Activated CD8-positive, alpha-beta memory T cell treated with anti-CD3 and anti-CD28 coated beads, Interleukin-2, amount 10 ng/mL, durations not matched to agents 7 days and 5 days (primary cell): Measurements from ENCODE around the gene POM121L12. TPM values are rescaled to one million over a fixed set of nuclear protein-coding genes. Genes with fewer than 3 reads are reported as not detected.

Experiments used
- ATAC-seq: fragments of 150-1000 bp; cut with Tn5 transposase; one replicate; pipeline ENCODE4 v1.10.0; 2021; ENCODE audit warnings: moderate library complexity
- CTCF ChIA-PET: fragments of 350-600 bp; sonication (Branson Sonifier 250); formaldehyde crosslinking; loops from one replicate; lab custom pipeline; 2021; ENCODE audit warnings: antibody characterized with exemption; lab: Charles Lee
- DNase-seq: peaks from one replicate; pipeline ENCODE4 v3.0.0-alpha.2; 2020
- H3K27ac Mint-ChIP-seq: one replicate; pipeline ENCODE4 v1.8.0; 2021; ENCODE audit warnings: mild to moderate bottlenecking, mixed read lengths
- H3K27me3 Mint-ChIP-seq: one replicate; pipeline ENCODE4 v1.8.0; 2021; ENCODE audit warnings: mixed read lengths
- H3K36me3 Mint-ChIP-seq: one replicate; pipeline ENCODE4 v1.8.0; 2021; ENCODE audit warnings: mild to moderate bottlenecking, mixed read lengths
- H3K4me1 Mint-ChIP-seq: one replicate; pipeline ENCODE4 v1.8.0; 2021; ENCODE audit warnings: mixed read lengths
- H3K4me3 Mint-ChIP-seq: one replicate; pipeline ENCODE4 v1.8.0; 2021; ENCODE audit warnings: mild to moderate bottlenecking, moderate library complexity, mixed read lengths
- H3K9me3 Mint-ChIP-seq: one replicate; pipeline ENCODE4 v1.8.0; 2022; ENCODE audit warnings: low read depth, mixed read lengths
- total RNA-seq, 2 experiments: library from RNA; stranded (reverse); gene quantifications; one replicate each; pipeline ENCODE4 v1.2.3, GENCODE V29; 2021

The POM121L12 gene
- total RNA-seq, result not detected

GRCh38 chr7:53035499-53036412 lies at the start of gene POM121L12:
TSS of gene POM121L12 (plus strand) at chr7:53035633. CDS start at chr7:53035672, 39 bp downstream.
- CTCF ChIA-PET, result no interaction called here
- Mint-ChIP-seq H3K27ac (no peak within 1 kb of the TSS), H3K9me3 (peaks cover 19% of the 10 kb centered on the region), H3K4me1 (no peaks in the 10 kb centered on the region), H3K4me3 (no peak within 1 kb of the TSS), H3K36me3 (no peaks in the 10 kb centered on the region), H3K27me3 (no peaks in the 10 kb centered on the region)
- ATAC-seq, result no peak
- no peak for DNase-seq

- ATAC-seq, result no peak
- DNase-seq, result no peak
- CTCF ChIA-PET, result no interaction called here
- Mint-ChIP-seq H3K36me3 (no peaks in the 10 kb centered on the region), H3K4me3 (no peak overlapping the region), H3K27ac (no peak overlapping the region), H3K27me3 (no peaks in the 10 kb centered on the region), H3K9me3 (peaks cover 24% of the 10 kb centered on the region), H3K4me1 (no peaks in the 10 kb centered on the region)
Observed at GRCh38 chr7:52992001-52992400, 43.4 kb upstream of the POM121L12 start.

GRCh38 chr7:52992479-52993162 lies 42.8 kb upstream of the POM121L12 start:
- peaks cover 19% of the 10 kb centered on the region for H3K9me3 Mint-ChIP-seq
- no peaks in the 10 kb centered on the region for H3K27me3 Mint-ChIP-seq
- no peak overlapping the region for H3K27ac Mint-ChIP-seq
- CTCF ChIA-PET, result no interaction called here
- no peak overlapping the region for H3K4me3 Mint-ChIP-seq
- H3K36me3 Mint-ChIP-seq, result no peaks in the 10 kb centered on the region
- no peak for ATAC-seq
- DNase-seq, result no peak
- H3K4me1 Mint-ChIP-seq, result no peaks in the 10 kb centered on the region

- no peak for DNase-seq
- CTCF ChIA-PET, result no interaction called here
- H3K27ac Mint-ChIP-seq, result no peak overlapping the region
- no peak overlapping the region for H3K4me3 Mint-ChIP-seq
- H3K9me3 Mint-ChIP-seq, result peaks cover 15% of the 10 kb centered on the region
- no peaks in the 10 kb centered on the region for H3K4me1 Mint-ChIP-seq
- H3K27me3 Mint-ChIP-seq, result no peaks in the 10 kb centered on the region
- no peak for ATAC-seq
- no peaks in the 10 kb centered on the region for H3K36me3 Mint-ChIP-seq
Observed at GRCh38 chr7:52995676-52996075, 39.8 kb upstream of the POM121L12 start.

- Mint-ChIP-seq H3K4me1 (no peaks in the 10 kb centered on the region), H3K27ac (no peak overlapping the region), H3K9me3 (peaks cover 13% of the 10 kb centered on the region), H3K27me3 (no peaks in the 10 kb centered on the region), H3K36me3 (no peaks in the 10 kb centered on the region), H3K4me3 (no peak overlapping the region)
- DNase-seq (no peak), ATAC-seq (no peak)
- CTCF ChIA-PET, result no interaction called here
Observed at GRCh38 chr7:53001221-53001620, 34.2 kb upstream of the POM121L12 start.

GRCh38 chr7:53002389-53002788 lies 33.0 kb upstream of the POM121L12 start:
- Mint-ChIP-seq H3K9me3 (peaks cover 18% of the 10 kb centered on the region), H3K4me3 (no peak overlapping the region), H3K27me3 (no peaks in the 10 kb centered on the region), H3K36me3 (no peaks in the 10 kb centered on the region), H3K4me1 (no peaks in the 10 kb centered on the region), H3K27ac (no peak overlapping the region)
- CTCF ChIA-PET, result no interaction called here
- DNase-seq, result no peak
- no peak for ATAC-seq

GRCh38 chr7:53003653-53004445 lies 31.6 kb upstream of the POM121L12 start:
- ATAC-seq (no peak), DNase-seq (no peak)
- Mint-ChIP-seq H3K27ac (no peak overlapping the region), H3K4me3 (no peak overlapping the region), H3K9me3 (peaks cover 18% of the 10 kb centered on the region), H3K4me1 (no peaks in the 10 kb centered on the region), H3K27me3 (no peaks in the 10 kb centered on the region), H3K36me3 (no peaks in the 10 kb centered on the region)
- CTCF ChIA-PET, result no interaction called here

- CTCF ChIA-PET, result no interaction called here
- H3K27me3 Mint-ChIP-seq, result no peaks in the 10 kb centered on the region
- H3K36me3 Mint-ChIP-seq, result no peaks in the 10 kb centered on the region
- H3K4me1 Mint-ChIP-seq, result no peaks in the 10 kb centered on the region
- H3K4me3 Mint-ChIP-seq, result no peak overlapping the region
- no peak for DNase-seq
- peaks cover 20% of the 10 kb centered on the region for H3K9me3 Mint-ChIP-seq
- ATAC-seq, result no peak
- H3K27ac Mint-ChIP-seq, result no peak overlapping the region
Observed at GRCh38 chr7:53013925-53014324, 21.5 kb upstream of the POM121L12 start.

- Mint-ChIP-seq H3K27ac (no peak overlapping the region), H3K36me3 (no peaks in the 10 kb centered on the region), H3K9me3 (peaks cover 18% of the 10 kb centered on the region), H3K4me3 (no peak overlapping the region), H3K27me3 (no peaks in the 10 kb centered on the region), H3K4me1 (no peaks in the 10 kb centered on the region)
- no peak for ATAC-seq
- no peak for DNase-seq
- CTCF ChIA-PET, result no interaction called here
Observed at GRCh38 chr7:53015463-53015862, 20.0 kb upstream of the POM121L12 start.

- H3K27ac Mint-ChIP-seq, result no peak overlapping the region
- H3K4me1 Mint-ChIP-seq, result no peaks in the 10 kb centered on the region
- no peaks in the 10 kb centered on the region for H3K27me3 Mint-ChIP-seq
- H3K36me3 Mint-ChIP-seq, result no peaks in the 10 kb centered on the region
- DNase-seq, result no peak
- CTCF ChIA-PET, result no interaction called here
- peaks cover 7% of the 10 kb centered on the region for H3K9me3 Mint-ChIP-seq
- no peak for ATAC-seq
- no peak overlapping the region for H3K4me3 Mint-ChIP-seq
Observed at GRCh38 chr7:53022893-53023292, 12.5 kb upstream of the POM121L12 start.

GRCh38 chr7:53048638-53049037 lies 13.2 kb downstream of the POM121L12 start:
- Mint-ChIP-seq H3K27me3 (no peaks in the 10 kb centered on the region), H3K36me3 (no peaks in the 10 kb centered on the region), H3K4me3 (no peak overlapping the region), H3K9me3 (peaks cover 17% of the 10 kb centered on the region), H3K27ac (no peak overlapping the region), H3K4me1 (no peaks in the 10 kb centered on the region)
- ATAC-seq, result no peak
- CTCF ChIA-PET, result no interaction called here
- DNase-seq, result no peak

GRCh38 chr7:53050433-53050832 lies 15.0 kb downstream of the POM121L12 start:
- no peak overlapping the region for H3K4me3 Mint-ChIP-seq
- CTCF ChIA-PET, result no interaction called here
- ATAC-seq, result no peak

GRCh38 chr7:53059591-53059990 lies 24.2 kb downstream of the POM121L12 start:
- Mint-ChIP-seq H3K27me3 (no peaks in the 10 kb centered on the region), H3K27ac (no peak overlapping the region), H3K9me3 (peaks cover 18% of the 10 kb centered on the region), H3K4me3 (no peak overlapping the region), H3K36me3 (no peaks in the 10 kb centered on the region), H3K4me1 (no peaks in the 10 kb centered on the region)
- CTCF ChIA-PET, result no interaction called here
- no peak for DNase-seq
- ATAC-seq, result no peak

More at GRCh38 chr7:53050433-53050832, 15.0 kb downstream of the POM121L12 start:
- no peaks in the 10 kb centered on the region for H3K36me3 Mint-ChIP-seq
- H3K4me1 Mint-ChIP-seq, result no peaks in the 10 kb centered on the region
- H3K9me3 Mint-ChIP-seq, result peaks cover 17% of the 10 kb centered on the region
- no peak for DNase-seq
- no peaks in the 10 kb centered on the region for H3K27me3 Mint-ChIP-seq
- no peak overlapping the region for H3K27ac Mint-ChIP-seq
